NCI-H1048 (cell line): ENCODE results near the gene PPM1H.
"Not testable (repeated sequence)": the region's sequence is repeated elsewhere in the genome, so short reads cannot be mapped to it uniquely, and the experiment has no call there.

ENCODE experiments used
- DNase-seq: peaks from one replicate; lab custom pipeline; 2025; lab: John Stamatoyannopoulos, UW

PPM1H gene

DNA sequence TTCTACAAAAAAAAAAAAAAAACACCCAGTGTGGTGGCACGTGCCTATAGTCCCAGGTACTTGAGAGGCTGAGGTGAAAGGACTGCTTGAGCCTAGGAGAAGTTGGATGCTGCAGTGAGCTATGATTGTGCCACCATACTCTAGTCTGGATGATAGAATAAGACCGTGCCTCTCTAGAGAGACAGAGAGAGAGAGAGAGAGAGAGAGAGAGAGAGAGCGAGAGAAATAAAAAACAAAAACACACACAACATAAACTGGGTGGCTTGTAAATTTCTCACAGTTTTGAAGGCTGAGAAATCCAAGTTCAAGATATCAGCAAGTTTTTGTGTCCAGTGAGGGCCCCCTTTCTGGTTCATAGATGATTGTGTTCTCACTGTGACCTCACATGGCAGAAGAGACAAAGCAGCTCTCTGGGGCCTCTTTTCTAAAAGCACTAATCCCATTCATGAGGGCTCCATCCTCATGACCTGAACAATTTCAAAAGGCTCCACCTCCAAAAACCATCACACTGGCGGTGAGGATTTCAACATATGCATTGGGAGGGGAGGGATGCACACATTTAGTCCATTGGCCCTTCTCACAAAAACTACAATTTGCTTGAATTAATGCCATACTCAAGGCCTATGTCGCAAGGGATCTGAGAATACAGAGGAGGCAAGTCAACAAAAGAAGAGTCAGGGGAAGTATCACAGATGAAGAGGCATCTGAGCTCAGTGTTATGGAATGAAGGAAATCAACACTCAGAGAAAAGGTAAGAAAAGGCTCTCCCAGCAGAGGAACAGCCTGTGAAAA is 94.9 kb downstream of the PPM1H start:
- DNase-seq: no peak

DNA sequence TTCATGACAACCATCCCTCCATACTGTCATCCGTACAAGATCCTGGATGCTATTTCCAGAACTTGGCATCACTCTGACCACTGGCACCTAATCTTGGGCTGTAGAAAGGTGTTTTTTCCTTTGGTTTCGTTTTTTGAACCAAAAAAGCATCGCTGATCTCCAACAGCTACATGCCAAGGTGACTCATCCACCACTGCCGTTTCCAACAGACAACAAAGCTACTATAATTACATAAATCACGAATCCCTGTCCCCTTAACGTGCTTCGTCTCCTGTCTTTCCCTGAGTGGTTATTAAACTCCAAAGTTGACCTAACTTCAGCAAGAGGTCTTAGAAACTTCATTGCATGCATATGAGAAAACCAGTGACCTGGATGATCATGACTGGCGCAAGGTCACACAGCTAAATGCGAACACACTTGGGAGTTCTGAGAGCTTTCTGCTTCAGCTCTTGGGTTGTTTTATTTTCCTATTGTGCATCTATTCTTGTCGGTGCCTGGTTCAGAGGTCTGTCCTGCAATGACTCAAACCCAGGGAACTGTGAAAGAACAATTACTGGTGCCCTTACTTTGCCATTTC is 99.9 kb downstream of the PPM1H start:
- DNase-seq: no peak

DNA sequence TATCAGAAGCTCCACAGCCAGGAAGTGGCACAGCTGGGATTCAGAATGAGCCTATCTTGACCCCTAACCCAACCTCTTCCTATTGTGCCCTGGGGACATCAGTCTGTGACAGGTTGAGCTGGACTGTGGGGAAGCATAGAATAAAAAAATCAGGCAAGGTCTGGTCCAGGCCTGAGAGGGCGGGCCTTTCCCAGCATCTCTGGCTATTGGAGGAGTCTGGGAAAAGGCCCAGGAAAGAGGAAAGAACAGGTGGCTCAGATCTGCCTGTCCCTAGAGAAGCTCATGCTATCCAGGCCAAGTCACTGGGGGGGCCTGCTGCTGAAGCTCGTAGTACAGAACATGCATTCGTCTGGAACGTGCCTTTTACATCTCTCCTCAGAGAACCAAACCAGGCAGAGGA is 100.5 kb downstream of the PPM1H start:
- no peak for DNase-seq

DNA sequence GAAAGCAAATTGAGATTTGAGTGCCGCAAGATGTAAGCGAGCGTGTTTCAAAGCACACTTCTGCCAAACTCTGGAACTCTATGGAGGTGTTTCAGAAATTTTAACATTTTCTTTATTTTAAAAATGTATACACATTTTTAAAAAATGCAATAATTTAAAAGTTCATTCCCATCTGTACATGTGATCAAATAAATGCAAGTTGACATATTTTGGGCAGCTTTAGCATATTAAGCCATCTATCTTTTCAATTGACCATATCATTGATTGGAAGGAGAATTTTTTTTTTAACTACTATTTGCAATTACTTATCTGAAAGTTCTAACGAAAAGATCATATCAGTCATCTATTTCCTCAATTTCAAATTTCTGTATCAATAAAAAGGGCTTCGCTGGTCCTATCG is 101.3 kb downstream of the PPM1H start:
- DNase-seq: no peak

DNA sequence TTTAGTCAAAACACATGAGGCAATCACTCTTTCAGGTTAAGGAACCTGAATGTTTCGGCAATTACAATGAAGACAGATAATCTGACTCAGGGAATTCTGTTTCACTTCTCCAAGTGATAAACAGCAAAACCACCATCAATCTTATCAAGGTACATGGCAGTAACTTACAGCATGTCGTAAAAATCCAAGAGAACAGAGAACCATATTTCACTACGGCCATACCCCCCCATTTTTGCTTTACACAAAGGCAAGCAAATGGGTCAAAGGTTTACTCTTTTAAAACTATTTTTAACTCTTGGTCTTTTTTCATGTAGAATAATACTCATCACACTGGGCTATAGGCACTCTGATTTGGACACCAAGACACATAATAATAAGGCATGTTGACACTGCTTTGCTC is 102.4 kb downstream of the PPM1H start:
- DNase-seq: no peak

DNA sequence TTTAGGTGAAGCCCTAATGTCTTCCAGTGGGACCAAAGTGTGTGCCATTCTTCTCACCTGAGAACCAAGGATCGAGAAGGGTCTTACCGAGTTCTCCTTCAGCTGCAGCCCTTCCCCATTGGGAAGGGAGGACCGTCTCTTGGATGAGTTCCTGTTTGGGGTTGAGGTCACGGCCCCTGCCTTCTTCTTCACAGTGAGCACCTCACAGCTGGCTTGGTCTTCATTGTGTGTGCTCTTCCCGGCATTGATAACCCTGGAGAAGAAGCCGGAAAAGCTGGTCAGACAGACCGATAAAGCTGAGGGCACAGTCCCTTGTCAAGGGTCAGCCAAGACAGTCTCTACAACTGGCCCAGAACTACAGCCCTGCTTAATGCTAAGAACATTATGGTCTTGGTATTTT is 102.9 kb downstream of the PPM1H start:
- DNase-seq: no peak

DNA sequence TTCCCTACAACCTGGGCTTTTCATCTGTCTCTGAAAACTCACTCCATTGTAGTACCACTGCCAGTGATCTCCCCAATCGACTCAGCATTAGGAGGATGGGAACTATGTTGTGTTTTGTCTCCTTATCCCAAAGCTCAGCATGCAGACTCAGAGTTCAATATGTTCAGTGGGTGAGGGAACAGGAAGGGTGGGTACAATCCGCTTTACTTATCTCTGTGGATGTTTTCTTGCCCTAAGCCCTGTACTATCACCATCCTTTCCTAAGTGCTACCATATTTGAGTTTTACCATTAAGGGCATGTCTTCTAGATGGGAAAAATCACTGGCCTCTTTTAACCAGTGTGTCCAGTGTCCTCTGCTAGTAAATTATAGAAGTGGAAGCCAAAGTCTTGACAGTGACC is 107.1 kb downstream of the PPM1H start:
- DNase-seq: no peak

DNA sequence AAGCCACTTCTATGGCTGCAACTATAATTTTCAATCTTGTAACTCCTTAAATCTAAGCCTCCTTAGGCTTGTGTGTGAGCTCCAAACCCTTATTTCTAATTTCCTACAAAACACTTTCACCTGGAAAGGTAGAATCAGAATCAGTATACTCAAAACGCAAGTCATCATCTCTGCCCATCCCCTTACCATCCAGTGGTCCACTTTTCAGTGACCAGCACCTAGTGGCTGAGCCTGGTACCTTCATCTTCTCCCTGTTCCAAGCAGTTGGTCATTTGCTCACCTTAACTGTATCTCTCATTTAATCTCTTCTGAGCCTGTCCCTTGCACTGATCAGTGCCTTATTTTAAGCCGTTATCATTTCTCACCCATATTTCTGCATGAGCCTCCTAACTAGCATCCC is 107.9 kb downstream of the PPM1H start:
- DNase-seq: no peak

DNA sequence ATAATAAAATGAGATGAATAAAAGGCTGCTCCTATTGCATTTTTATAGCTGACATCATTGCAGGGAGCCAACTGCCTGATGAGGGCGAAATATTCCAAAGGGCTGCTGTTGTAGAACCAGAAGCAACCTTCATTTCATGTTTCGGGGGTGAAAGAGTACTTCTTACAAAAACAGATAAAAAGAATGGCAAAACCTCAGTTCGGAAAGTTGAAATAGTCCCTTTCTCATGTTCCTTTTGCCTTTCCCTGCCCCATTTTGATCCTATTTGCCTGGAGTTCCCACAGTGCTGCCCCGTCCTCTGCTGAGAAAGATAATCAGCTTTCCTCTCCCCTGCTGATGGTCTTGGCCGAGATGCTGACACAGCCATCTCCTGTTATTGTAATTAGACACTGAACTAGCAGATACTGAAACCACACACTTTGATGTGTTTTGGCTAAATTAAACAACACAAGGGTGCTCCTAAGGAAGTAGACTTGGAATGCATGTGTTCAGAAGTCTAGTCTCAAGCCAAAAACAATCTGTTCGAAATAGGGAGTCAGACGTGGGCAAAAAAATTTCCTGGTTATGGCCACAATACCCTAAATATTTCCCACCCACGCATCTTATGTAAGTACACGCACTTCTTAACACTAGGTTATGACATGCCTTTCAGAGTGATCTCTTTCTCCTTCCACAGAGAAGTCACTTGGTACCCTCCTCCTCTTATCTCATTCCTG is 117.2 kb downstream of the PPM1H start:
- DNase-seq: no peak

DNA sequence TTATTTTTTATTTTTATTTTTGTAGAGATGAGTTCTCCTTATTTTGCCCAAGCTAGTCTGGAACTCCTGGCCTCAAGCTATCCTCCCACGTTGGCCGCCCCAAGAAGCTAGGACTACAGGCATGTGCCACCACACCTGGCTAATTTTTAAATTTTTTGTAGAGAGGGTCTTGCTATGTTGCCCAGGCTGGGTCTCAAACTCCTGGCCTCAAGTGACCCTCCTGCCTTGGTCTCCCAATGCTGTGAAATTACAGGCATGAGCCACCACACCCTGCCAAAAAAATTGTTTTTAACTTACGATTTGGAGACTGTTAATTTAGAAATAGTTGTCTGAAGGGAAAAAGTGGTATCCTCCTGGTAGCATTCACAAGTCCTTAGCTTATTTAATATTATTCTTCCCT is 120.7 kb downstream of the PPM1H start:
- DNase-seq: no peak

DNA sequence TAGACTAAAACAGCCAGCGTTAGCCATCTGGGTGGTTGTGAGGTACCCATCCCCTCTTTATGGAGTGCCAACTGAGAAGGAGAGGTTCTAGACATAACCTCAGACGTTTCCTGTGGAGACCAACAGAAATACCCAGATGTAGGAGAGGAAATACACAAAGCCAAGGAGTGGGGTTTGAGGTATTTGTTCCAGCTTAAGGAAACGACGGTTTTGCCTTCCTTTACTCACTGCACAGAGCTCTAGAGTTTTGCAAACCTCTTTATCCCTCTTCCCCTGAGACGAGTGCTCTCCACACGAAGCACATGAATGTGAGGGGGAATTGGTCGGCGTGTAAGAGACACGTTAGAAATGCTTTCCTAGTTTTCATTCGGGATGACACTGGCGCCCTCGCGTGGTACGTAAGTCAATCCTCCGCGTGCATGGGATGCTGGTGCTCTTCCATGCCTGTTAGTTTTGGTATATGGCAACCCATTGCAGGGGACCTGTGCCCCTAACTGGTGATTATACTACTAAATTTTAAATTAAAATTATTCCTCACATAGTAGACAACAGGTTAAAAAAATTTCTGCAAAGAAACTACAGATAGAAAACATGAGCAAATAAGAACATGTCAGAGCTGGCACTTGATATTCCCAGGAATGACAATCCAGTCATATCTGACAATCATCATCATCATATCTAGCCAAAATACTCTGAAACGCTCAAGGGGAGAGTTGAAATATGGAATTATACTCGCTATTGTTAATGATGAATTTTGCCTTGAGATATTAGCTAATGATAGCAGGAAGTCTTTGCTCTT is 121.7 kb downstream of the PPM1H start:
- peak; percentile 4 for DNase-seq

DNA sequence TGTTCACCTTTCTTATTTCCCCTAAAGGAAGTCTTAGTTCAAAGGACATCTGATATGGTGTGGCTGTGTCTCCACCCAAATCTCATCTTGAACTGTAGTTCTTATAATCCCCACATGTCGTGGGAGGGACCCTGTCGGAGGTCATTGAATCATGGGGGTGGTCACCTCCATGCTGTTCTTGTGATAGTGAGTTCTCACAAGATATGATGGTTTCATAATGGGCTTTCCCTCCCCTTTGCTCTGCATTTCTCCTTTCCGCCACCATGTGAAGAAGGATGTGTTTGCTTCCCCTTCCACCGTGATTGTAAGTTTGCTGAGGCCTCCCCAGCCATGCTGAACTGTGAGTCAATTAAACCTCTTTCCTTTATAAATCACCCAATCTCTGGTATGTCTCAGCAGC is 123.5 kb downstream of the PPM1H start:
- DNase-seq: not testable (repeated sequence)

DNA sequence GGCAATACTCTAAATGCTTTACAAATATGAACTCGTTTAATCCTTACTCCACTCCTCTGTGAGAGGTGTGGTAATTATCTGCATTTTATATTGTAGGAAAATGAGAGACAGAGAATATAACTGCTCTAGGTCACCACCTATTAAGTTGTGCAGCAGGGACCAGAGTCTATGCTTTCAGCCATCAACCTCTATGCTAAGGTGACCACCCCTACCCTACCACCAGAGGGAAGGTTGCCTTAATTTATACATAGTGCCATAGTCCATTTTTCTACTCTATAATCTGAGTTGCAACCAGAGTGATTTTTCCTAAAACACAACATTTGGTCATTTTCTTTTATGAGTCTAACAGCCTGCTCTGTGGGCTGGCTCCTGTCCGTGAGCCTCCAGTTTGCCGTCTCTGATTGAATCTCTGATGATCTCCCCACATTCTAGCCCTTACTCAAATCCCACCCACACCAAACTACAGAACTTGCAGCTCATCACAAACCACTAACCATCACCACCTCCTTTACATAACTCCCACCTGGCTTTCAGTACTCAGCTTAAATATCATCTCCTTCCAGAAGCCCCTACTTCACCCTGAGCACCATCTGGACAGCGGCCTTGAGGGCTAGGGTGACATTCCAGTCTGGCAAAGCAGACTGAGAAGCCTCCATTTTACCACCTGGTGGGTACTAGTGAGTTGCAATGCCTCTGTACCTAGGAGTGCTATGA is 126.6 kb downstream of the PPM1H start:
- no peak for DNase-seq

DNA sequence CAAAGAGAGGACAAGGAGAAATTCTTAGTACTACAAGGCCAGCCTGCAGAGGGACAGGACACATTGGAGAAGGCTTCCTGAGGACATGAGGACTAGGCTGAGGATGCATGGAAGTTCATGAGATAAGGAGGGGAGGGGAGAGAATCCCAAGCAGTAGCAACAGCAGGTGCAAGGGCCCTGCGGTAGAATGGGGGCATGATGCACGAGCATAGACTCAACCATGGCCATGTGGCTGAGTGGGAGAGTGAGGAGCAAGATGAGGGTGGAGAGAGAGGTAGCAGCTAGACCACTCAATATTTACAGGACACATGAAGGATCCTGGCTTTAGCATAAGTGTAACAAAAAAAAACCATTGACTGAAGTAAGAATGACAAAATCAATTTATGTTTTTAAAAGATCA is 128.1 kb downstream of the PPM1H start:
- DNase-seq: no peak

DNA sequence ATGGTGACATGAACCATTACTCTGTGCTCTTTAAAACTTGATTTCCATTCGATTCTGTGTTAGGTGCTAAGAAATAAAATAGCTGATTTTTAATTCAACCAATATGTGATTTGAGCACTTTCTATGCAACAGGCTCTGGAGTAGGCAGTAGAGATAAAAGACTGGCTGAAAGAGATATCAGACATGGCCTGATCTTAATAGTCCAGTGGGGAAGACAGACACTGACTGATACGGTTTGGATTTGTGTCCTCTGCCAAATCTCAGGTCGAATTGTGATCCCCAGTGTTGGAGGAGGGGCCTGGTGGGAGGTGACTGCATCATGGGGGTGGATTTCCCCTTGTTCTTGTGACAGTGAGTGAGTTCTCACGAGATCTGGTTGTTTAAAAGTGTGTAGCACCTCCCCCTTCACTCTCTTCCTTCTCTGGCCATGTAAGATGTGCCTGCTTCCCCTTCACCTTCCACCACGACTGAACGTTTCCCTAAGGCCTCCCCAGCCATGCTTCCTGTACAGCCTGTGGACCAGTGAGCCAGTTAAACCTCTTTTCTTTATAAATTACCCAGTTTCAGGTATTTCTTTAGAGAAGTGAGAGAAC is 128.6 kb downstream of the PPM1H start:
- no peak for DNase-seq

DNA sequence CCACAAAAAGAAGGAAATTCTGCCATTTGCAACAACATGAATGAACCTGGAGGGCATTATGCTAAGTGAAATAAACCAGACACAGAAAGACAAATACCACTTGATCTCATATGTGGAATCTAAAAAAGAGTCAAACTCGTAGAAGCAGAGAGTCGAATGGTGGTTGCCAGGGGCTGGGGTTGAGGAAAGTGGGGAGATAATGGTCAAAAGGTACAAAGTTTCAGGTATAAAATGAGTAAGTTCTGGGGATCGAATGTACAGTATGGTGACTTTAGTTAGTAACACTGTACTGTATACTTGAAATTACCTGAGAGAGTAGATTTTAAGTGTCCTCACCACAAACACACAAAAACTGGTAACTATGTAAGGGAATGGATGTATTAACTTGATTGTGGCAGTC is 129.4 kb downstream of the PPM1H start:
- DNase-seq: no peak

DNA sequence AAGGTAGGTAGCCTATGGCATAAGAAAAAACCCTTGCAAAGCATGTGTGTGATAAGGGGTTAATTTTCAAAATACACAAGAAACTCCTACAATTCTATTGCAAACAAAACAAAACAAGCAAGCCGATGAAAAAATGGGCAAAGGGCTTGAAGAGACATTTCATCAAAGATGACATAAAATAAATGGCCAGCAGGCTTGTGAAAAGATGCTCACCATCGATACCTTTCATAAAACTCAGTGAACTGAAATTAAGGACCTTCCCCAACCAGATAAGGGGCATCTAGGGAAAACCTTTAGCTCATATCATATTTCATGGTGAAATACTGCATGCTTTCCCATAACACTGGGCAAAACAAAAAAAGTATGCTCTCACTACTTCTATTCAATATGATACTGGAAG is 131.2 kb downstream of the PPM1H start:
- DNase-seq: no peak

DNA sequence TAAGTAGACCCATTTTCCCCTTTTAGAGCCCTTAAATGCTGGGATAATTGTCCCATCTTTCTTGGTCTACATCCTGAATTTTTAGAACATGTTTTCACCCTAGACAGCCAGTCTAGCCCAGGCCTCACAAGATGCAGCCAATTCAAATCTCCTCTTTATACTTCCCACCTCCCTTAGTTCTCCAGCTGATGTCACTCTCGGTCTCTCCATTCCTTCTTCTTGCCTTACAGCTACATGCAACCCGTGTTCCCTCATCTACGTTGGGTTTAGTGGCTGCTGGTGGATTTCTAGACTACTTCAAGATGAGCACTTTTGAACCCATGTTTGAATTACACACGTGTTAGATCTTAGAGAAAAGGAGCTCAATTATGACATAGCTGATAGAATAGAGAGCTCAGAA is 132.0 kb downstream of the PPM1H start:
- no peak for DNase-seq

DNA sequence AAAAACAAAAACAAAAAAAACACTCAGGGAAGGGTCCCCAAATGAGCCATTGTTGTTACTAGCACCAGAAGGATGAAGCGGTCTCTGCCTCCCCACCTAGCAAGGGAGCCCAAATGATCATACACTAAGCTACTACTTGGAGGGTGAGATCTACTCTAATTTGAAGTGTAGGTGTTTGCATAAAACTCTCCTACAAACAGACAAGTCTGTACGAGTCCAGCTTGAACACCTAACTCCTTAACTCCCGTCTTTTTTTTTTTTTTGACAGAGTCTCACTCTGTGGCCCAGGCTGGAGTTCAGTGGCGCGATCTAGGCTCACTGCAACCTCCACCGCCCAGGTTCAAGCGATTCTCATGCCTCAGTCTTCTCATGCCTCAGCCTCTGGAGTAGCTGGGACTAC is 132.6 kb downstream of the PPM1H start:
- no peak for DNase-seq

DNA sequence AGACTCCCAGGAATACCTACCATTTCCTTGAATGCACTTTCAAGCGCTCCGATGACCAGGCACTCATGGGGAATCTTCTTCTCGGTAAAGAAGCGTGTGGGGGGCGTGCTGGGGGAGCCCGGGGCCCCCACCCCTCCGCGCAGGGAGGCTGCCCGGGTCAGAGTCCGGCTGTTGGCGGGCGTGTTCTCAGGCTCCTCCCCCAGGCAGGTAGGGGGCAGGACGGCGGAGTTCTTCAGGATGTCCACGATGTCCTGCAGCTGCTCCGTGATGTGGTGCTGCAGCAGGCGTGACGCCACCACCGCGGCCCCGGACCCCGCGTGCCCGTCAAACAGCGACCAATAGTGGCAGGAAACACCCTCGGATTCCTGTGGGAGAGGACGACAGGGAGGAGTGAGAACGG is 133.2 kb downstream of the PPM1H start:
- no peak for DNase-seq

DNA sequence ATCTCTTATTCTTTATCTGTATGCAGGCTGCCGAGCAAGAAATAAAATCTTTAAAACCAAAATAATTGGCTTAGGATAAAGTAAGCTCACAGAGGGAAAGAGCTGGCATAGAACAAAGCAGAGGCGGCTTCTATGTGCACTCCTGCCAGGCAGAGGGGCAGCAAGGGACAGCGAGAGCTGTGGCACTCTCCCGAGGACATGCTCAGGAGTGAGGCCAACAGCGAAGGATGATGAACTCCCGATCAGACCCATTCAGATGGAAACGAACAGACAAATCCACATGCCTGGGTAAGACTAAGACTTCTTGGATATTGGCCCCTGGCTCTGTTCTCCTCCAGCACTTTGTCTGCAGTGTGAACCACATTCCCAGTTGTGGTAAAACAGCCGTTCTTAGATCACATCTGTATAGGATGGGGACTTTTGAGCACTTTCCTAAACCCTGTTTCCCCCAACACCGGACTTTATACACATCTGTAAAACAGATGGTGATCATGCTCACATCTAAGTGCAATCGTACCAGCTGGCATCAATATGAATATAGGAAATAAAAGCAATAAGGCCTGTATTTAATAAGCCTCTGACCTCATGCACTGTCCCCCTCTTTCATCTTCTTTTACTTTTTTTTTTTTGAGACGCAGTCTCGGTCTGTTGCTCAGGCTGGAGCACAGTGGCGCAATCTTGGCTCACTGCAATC is 134.1 kb downstream of the PPM1H start:
- DNase-seq: no peak
